Measurements from ENCODE around the gene RAI1.

RAI1 gene

DNA sequence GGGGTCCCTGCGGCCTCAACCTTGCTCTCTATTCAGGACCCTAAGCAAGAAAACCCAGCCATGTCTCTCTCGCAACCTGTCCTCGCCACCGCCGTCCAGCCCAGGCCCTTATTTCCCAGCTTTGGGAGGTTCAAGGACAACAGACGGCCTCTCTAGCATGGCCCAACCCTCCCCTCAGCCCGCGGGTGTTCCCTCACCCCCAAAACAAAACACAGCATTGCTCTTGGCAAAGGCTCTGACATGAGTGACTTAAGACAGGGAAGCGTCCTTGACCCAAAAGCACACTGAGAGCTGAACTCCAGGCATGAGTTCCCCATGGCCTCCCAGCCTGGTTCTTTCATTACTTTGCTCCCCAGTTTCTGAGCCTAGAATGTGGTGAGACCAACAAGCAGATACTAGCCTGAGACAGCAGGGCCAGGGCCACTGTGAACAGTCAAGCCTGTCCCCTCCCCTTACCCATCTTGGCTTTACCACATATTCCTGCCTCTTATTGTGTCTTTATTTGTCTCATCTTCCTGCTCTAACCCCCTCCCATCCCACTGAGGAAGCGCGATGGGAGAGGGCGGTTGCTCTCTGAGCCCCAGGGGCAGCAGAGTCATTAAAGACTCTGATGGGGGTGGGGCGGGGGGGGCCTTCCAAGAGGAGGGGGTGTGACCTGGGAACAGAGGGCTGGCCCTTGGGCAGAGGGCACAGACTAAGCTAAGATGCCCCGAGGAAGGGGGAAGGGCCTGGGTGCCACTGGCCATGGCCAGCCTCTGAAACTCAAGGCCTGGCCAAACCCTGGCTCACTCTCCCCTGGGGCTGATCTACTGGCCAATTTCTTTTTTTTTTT is 143.7 kb downstream of the RAI1 start:
- no peak for DNase-seq (ENCODE audit: extremely low read depth in 1 of 2, low read depth in 1 of 2)

DNA sequence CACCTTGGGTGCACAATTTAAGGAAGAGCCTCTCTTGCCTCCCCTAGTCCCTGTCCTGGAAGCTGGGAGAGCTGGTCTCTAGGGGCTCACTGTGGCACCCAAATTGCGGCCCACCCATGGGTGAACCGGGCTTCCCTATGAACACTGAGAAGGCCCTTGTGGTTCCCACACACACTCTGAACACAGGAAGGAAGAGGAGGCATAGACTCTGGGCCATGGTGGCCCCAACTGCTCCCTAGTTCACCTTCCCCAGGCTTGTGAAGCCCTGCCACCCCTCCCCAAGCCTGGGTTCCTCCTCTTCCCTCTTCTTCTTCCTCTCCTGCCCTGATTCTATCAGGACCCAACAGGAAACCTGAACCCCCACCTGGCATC is 145.1 kb downstream of the RAI1 start:
- no peak for DNase-seq (ENCODE audit: extremely low read depth in 1 of 2, low read depth in 1 of 2)

DNA sequence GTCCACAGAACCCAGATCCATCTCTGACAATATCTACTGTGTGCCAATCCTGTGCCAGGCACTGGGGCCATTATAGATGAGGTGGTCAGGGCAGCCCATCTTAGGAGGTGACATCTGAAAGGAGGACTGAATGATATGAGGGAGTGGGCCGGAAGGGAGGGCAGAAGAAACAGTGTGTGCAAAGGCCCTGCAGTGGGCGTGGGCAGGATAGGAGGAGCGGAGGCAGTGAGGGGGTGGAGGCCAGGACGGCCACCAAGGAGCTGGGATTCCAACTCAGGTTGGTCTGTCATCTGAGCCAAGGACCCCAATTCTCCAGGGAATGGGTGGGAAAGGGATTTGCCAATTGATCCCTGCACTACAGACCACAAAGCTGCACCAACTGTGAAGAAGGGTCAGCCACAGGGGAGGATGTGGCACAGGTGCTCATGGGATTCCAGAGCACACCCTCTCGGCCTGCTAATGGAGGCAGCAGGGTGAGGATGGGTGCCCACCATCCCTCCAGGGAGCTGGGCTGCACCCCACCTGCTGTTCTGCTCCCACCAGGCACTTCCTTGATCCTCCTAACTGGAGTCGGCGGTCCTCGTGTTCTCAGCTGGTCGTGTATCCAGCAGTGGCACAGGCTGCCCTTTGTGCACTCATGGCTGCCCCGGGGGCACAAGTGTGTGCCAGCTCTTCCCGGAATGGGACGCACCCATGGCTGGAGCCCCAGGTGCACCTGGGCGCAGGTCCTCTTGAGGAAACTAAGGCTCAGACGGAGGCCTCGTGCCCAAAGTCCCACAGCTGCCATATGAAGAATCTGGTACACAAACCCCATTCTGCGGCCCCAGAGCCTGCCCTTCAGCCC is 145.9 kb downstream of the RAI1 start:
- DNase-seq (ENCODE audit: extremely low read depth in 1 of 2, low read depth in 1 of 2) = no peak

DNA sequence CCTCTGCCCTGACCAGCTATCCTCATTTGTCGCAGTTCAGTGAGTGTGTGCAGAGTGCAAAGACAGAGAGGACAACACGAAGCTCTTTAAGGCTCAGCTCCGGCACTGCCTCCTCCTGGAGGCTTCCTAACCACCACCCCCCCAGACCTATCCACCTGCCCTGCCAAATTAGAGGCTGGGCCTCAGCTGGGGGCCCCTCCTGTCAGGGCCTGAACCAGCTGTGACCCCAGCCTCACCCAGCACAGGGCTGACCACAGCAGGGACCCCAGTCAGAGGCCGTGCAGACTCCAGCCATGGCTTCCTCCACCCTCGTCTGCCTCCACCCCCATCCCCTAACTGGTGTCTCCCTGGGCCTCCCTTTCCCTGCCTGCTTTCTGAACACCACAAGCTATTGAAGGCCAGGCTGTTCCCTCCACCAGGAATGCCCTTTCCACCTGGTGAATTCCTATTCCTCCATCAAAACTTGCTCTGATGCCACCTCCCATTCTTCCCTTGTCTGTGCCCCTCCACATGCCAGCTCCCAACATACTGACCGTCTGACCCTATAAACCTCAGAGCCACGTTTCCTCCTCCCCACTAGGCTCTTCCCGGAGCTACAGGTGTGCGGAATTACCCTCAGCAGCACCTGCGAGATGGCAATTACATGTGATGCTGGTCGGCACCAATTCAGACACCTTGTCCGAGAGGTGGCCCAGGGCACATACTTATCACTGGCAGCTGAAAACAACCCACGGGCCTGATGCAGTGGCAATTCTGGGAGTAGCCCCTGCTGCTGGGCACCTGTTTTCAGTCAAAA is 146.8 kb downstream of the RAI1 start:
- no peak for DNase-seq (ENCODE audit: extremely low read depth in 1 of 2, low read depth in 1 of 2)

DNA sequence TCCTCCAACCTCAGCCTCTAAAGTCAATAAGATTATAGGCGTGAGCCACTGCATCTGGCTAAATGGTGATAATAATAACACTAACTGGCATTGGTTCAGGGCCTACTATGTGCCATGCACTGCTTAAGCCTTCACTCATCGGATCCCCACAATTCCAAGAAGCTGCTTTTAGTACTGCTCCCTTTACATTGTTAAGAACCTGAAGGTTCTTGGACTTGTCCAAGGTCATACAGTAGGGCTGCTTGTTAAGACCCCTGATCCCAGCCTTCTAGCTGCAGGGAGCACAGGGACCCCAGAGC is 149.0 kb downstream of the RAI1 start:
- no peak for DNase-seq (ENCODE audit: extremely low read depth in 1 of 2, low read depth in 1 of 2)

DNA sequence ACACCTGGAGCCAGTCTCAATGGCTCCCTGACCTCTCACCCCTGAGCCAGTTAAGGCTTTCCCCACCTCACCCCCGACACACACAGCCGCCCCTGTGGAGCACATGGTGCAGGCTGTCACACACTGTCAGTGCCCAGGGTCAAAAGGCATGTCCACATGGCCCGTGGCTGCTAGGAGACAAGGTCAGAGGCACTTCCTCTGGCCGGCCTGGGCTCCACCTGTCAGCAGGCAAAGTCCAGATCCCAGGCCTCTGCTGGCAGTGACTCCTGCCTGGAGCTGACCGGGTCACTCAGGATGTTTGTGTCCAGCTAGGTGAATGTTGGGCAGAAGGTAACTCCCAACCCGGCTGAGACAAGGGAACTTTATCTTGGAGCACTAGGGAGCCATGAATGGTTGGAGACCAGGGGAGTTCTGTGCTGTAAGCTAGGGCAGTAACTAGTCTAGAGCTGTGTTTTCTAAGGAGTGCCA is 149.5 kb downstream of the RAI1 start:
- no peak for DNase-seq (ENCODE audit: extremely low read depth in 1 of 2, low read depth in 1 of 2)

DNA sequence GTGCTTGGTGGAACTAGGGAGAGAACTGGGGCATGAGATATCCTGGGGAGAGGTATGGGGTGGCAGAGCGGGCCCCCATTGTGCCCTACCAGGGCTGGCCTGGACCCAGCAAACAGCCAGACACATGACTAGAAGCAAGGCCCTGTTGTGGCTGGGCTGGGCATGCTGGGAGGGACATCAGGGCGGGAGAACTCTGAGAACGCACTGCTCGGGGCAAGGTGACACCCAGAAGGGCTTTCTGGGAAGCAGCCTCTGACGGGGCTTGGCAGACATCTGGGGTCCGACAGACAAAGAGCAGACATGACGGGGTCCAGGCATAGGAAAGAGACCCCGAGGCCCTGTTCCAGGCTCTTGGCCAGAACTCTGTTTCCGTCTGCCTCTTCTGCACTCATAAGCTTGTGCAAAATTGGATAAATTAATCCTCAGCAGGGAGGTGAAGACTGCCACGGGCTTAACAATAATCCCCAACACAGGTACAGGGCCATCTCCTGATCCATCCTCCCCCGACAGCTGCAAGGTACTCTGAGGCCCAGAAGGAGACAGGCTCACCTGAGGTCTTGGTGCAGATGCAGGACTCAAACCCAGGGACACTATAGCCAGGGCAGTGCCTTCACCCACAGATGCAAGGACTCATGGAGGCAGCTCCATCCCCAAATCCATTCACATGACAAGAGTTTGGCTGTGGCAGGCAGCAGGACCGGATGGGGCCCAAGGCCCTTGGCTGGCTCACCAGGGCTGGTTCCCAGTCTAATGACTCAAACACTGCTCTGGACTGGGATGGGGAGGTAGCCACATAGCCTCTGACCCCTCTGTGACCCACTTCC is 150.2 kb downstream of the RAI1 start:
- no peak for DNase-seq (ENCODE audit: extremely low read depth in 1 of 2, low read depth in 1 of 2)

DNA sequence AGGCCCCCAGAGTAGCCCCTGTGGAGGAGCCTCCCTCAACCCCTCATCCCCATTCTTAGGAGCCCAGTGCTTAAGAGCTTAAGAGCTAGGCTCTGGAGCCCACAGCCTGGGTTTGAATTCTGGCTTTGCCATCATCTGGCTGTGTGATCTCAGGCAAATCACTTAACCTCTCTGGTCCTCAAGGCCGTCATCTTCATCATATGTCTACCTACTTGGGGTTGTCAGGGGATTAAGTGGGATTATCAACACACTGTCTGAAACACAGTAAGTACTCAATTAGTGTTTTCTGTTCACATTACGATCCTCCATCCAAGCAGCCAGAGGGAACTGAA is 150.7 kb downstream of the RAI1 start:
- no peak for DNase-seq (ENCODE audit: extremely low read depth in 1 of 2, low read depth in 1 of 2)

DNA sequence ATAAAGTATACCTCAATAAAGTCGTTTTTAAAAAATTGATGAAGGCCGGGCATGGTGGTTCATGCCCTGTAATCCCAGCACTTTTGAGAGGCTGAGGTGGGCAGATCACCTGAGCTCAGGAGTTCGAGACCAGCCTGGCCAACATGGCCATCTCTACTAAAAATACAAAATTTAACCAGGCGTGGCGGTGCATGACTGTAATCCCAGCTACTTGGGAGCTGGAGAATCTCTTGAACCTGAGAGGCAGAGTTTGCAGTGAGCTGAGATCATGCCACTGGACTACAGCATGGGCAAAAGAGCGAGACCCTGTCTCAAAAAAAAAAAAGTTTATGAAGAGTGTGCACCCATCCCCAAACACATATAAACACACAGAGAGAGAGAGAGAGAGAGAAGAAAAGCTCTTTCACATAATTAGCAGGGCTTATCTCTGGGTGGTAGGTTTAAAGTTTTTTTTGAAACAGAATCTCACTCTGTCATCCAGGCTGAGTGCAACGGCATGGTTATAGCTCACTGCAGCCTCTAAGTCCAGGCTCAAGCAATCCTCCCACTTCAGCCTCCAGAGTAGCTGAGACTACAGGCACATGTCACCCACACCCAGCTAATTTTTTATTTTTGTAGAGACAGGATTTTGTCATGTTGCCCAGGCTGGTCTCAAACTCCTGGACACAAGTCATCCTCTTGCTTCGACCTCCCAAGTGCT is 152.6 kb downstream of the RAI1 start:
- DNase-seq (ENCODE audit: extremely low read depth in 1 of 2, low read depth in 1 of 2) = no peak

DNA sequence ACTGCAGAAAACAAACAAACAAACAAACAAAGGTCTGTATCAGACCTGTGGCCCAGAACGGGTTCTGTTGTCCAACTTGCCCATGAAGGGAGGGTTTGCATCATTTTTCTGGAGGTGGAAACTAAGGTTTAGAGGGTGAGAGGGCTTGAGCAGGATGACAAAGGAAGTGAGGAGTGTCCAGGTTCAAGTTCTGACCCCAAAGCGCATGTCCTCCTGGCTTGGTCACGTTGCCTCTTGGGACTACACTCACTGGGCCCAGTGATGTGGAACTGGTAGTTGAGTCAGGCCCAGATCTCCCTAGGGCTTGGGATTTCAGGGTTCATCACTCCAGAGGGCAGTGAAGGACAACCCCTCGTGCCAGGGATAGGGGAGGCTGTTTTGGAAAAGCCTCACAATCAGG is 153.7 kb downstream of the RAI1 start:
- no peak for DNase-seq (ENCODE audit: extremely low read depth in 1 of 2, low read depth in 1 of 2)

DNA sequence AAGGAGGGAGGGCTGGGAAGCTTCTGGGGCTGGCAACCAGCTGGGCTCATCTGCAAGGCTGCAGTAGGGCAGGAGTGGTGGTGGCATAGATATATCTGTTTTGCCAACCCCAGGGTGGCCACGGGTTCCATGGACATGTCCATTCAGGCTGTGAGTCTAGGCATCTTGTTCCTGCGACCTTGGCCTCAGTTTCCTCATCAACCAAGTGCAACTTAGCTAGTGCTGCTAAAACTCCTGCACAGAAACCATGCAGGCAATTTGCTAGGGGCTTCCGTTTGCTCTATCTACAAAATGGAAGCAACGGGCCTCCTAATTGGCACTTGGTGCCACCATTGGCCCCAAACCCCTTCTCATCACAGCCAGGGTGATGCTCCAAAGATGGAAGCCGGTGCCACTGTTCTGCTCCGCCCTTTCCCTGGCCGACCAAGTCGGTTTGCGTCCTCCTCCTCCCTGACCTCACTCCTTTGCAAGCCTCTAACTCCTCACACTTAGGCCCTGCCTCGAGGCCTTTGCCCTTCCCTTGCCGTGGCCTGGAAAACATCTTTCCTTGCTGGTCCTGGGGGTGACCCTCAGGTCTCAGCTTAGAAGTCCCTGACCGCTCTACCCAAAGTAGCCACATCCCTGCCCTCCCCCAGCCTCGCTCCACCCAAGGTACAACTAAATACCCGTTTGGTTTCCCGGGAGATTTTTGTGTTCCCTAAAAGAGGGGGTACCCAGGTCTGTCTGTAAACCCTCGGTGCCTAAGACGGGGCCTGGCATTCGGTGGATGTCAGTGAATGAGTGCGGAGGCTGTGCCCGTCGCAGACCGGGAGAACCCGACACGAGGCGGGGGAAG is 154.4 kb downstream of the RAI1 start:
- DNase-seq (ENCODE audit: extremely low read depth in 1 of 2, low read depth in 1 of 2) = no peak

DNA sequence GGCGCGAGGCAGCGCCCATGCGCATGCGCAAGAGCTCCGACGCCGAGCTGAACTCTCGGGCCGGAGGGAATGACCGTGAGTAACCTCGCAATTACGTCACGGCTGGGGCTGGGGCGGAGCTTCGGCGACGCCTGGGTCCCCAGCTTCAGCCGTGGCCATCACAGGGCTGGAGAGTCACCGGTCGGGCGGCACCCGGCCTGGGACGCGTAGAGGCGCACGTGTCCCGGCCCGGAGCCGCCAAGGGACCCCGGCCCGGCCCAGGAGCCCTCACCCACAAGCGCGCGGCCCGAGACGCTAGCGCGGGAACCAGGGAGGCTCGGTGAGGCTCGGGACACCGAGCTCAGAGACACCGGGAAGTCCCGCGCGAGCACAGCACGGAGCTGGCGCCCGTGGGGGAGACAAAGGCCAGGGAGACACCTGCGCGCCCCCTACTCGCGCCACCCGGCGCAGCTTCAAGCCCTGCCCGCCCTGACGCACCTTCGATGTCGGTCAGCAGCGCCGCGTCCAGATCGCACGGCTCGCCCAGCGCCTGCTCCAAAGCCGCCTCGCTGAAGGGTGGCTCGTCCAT is 155.1 kb downstream of the RAI1 start:
- DNase-seq (ENCODE audit: extremely low read depth in 1 of 2, low read depth in 1 of 2) = peak; percentile 92 to 95

DNA sequence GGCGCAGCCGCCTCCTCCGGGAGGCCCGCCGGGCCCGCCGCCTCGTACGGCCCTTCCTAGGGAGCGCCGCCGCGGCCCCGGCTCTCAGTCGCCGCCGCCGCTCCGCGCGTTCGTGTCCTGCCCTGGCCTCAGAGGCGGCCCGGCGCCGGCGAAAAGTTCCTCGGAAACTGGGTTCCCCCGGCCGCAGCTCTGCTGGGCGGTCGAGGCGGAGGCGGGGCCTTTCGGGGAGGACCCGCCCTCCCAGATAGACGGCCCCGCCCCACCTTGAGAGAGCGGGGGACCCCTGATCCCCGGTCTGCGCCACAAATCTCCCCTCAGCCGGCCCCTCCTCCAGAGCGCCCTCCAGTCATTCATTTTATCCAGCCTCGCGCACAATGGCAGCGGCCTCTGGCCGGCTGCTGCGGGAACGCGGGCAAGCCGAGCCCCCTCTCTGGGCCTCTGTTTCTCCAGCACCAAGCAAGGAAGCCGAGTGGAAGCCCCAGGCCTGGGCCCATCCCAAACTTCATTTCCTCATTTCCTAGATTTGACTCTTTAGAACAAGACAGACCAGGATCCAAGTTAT is 155.6 kb downstream of the RAI1 start, which contains the start of gene SREBF1:
TSS of gene SREBF1 (minus strand) at position 169 of the 562 bp plus-strand sequence. CDS start 169 bp downstream, outside the sequence.
- DNase-seq (ENCODE audit: extremely low read depth in 1 of 2, low read depth in 1 of 2) = peak; percentile 50 to 52

DNA sequence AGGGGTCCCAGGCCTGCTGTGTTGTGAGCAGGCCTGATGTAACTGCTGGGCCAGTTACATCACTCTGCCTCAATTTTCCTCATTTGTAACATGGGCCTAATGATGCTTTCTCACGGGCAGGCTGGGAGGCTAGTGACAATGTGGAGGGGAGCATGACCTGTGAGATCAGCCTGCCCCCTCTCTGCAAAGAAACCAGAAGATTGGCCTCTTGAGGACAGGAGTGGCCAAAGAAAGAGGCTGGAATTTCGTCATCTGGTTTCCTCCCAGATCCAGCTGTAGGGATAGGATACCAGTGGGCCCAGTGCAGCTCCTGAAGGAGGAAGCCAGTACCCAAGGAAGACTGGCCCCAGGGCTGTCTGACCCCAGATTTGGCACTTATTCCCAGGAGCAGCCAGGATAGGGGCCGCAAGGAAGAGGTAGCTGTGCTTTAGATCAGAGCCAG is 156.1 kb downstream of the RAI1 start:
- DNase-seq (ENCODE audit: extremely low read depth in 1 of 2, low read depth in 1 of 2) = no peak

DNA sequence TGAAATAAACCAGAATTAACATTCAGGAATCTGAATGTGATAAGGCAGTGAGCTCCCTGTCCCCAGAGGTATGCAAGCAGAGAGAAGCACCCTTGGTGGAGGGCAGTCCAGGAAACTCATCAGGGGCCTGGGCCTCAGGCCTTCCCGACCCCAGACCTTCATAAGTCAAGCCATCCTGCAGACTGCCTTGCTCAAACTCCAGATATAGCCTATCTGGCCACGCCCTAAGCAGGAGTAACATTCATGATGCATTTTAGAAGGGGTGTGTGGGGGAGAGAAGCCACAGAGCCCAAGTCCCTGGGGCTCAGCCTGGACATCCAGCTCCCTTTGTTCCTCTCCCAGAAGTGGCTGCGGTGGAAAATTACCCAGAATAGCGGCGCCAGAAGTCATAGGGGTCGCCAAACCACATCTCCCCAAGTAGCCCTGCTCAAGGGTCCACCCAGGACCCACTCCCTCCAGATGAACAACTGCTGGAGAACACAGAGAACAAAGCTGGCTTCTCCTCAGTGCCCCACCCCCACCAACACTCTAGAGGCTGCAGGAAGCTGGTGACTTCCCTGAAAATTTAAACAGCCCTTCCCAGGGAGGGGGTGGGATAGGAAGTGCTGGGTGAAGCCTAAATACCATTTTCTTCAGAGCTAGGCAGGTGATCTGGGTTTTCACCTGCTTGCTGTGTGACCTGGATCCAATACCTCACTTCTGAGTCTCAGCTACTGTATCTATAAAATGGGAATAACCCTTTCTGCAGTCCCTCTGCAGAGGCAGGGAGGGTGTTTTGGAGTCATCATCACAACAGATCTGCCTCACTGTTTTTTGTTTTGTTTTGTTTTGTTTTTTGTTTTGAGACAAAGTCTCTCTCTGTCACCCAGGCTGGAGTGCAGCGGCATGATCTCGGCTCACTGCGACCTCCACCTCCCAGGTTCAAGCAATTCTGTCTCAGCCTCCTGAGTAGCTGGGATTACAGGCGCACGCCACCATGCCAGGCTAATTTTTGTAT is 157.0 kb downstream of the RAI1 start:
- DNase-seq (ENCODE audit: extremely low read depth in 1 of 2, low read depth in 1 of 2) = no peak

DNA sequence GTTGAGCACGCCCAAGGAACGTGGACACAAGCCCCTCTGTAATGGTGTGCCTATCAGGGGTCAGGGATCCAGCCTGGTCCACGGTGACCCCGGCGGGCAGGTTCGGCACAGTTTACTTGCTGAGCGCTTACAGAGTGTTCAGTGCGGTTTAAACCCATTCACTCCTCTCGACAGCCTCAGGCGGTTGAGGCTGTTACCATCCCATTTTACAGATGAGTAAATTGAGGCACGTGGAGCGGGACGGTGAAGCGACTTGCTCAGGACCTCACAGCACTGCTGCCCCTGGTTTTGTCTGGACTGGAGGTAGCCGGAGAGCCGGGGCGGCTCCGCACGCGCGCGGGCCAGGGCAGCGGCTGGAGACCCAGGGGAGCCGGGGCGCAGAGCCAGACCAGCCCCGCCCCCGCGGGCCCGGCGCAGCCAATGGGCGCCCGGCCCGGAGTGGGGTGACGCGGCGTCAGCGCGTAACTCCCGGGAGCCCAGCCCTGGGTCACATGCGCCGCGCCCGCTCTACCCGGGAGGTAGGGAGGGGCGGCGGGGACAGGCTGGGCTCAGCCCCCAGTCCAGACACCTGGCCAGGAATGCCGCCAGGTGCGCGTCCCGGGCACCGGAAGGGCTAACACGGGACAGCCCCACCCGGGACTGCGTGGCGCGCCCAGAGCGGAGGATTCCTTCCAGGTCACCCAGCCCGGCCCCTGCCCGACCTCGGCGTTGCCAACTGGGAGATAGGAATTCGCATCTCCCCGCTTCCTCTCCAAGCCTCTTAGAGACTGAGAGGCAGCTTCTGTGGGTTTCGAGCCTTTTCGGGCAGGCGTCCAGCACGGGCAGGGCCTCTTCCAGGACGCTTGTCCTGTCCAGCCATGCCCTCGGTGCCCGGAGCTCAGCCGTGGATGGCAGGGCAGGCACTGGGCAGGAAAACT is 158.8 kb downstream of the RAI1 start:
- peak; percentile 69 to 70 for DNase-seq (ENCODE audit: extremely low read depth in 1 of 2, low read depth in 1 of 2)

Data from stimulated activated CD8-positive, alpha-beta memory T cell treated with anti-CD3 and anti-CD28 coated beads, Interleukin-7, amount 100 ng/mL, for 48 hours (primary cell).